ENCODE measurements around the gene PRLH.
A peak's percentile ranks its signal among the peaks of the same experiment; 100 is the strongest.

The PRLH gene

GRCh38 chr2:237566401-237567235 lies at the start of gene PRLH:
Gene PRLH (plus strand): TSS chr2:237566574. CDS start chr2:237566574, 0 bp downstream.
- DNase-seq (ENCODE audit: low spot score) (no peak), FAIRE-seq (no peak)

DNA sequence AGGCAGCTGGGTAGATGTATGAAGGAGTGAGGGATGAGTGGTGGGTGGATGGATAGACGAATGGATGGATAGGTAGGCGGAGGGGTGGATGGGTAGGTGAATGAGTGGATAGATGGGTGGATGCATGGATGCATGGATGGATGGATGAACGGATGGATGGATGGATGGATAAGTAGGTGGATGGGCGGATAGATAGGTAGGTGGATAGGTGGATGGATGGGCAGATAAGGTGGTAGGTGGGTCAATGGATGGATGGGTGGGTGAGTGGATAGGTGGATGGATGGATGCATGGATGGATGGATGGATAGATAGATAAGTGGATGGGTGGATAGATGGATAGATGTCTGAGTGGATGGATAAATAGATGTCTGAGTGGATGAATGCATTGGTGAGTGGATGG lies 49.2 kb upstream of the PRLH start:
- no peak for DNase-seq (ENCODE audit: low spot score)
- FAIRE-seq = peak; percentile 91

DNA sequence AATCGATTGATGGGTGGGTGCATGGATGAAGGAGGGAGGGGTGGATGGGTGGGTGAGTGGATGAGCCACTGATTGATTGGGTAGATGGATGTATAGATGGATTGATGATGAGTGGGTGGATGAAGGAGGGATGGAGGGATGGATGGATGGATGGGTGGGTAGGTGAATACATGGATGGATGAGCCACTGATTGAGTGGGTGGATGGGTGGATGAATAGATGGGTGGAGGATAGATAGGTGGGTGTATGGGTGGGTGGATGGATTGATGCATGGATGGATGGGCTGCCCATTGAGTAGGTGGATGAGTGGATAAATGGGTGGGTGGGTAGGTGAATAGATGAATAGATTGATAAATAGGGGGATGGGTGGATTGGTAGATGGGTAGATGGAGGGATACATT lies 48.4 kb upstream of the PRLH start:
- FAIRE-seq (peak; percentile 56), DNase-seq (ENCODE audit: low spot score) (no peak)

DNA sequence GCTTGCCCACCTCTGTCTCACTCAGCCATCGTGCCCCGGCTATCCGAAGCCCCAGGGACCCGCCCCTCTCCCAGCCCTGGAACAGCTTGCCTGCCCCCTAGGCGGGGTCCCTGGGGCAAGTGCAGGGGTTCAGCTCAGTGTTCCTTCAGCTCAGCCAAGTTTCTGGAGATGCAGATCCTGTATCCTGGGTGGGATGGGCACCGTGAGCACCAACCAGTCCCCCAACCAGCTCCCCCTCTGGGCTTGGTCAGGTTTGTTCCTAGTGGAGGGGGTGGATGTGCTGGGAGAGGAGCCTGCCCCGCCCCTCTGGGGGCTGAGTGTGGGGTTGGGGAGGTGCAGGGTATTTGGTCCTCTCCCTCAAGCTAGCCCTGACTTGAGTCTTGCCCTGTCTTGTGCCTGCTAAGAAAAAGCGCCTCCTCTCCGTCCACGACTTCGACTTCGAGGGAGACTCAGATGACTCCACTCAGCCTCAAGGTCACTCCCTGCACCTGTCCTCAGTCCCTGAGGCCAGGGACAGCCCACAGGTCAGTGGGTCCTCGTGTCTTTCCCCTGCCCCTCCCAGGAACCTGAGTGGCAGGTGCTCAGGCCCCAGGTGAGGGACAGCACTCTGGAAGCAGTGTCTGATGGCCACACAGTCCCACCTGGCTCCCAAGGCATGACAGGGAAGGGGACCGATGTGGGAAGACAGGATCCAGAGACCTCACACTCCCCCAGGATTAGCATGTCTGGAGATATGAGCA lies 46.7 kb upstream of the PRLH start:
- DNase-seq (ENCODE audit: low spot score) (no peak), FAIRE-seq (no peak)

DNA sequence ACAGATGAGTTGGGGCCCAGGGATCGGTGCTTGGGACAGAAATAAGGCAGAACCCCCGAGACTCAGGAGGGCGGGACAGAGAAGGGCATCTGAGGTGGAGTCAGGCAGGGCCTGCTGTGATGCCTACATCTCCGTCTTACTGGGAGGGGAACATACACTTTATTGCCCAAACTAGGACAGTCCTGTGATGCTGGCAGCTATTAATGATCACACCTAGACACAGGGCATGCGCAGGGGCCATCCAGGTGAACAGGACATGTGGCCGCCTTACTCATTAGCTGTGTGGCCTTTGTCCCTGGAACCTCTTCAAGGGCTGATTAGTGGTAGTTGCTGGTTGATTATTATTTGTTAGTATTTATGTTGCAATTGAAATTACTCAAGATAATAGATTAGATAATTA lies 46.1 kb upstream of the PRLH start:
- DNase-seq (ENCODE audit: low spot score) (no peak), FAIRE-seq (no peak)

DNA sequence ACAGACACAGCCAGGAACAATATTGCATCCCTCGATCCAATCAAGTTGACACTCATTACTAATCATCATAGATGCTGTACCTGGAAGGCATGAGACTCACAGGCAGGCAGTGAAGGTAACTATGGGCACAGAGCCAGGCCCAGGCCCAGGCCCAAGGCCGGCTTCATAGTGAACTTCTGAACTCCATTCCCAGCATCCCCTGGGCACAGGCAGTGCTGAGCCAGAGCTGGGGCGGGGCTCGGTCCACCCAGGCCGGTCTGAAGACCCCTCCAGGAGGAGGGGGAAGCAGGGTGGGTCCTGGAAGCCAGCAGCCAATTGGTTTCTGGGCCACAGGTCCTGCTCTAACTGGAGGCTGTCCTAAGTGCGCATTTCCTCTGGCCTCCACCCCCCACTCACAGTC lies 41.7 kb upstream of the PRLH start:
- FAIRE-seq = no peak
- DNase-seq (ENCODE audit: low spot score) = no peak

GRCh38 chr2:237525559-237526157 lies 40.7 kb upstream of the PRLH start:
- no peak for DNase-seq (ENCODE audit: low spot score)
- no peak for FAIRE-seq

- FAIRE-seq (no peak), DNase-seq (ENCODE audit: low spot score) (no peak)
Measured at GRCh38 chr2:237527233-237527632, 39.1 kb upstream of the PRLH start.

DNA sequence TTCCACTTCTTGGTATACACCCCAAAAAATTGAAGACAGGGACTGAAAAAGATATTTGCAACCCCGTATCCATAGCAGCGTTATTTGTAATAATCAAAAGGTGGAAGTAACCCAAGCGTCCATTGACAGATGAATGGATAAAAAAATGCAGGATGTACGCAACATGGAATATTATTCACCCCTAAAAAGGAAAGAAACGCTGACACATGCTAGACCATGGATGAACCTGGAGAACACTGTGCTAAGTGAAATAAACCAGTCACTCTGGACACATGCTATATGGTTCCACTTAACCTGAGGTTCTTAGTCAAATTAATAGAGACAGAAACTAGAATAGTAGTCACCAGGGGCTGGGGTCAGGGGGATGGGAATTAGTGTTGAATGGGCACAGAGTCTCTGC lies 38.6 kb upstream of the PRLH start:
- no peak for DNase-seq (ENCODE audit: low spot score)
- FAIRE-seq = no peak

- DNase-seq (ENCODE audit: low spot score) = no peak
- FAIRE-seq = no peak
Measured at GRCh38 chr2:237529452-237530402, 36.6 kb upstream of the PRLH start.

DNA sequence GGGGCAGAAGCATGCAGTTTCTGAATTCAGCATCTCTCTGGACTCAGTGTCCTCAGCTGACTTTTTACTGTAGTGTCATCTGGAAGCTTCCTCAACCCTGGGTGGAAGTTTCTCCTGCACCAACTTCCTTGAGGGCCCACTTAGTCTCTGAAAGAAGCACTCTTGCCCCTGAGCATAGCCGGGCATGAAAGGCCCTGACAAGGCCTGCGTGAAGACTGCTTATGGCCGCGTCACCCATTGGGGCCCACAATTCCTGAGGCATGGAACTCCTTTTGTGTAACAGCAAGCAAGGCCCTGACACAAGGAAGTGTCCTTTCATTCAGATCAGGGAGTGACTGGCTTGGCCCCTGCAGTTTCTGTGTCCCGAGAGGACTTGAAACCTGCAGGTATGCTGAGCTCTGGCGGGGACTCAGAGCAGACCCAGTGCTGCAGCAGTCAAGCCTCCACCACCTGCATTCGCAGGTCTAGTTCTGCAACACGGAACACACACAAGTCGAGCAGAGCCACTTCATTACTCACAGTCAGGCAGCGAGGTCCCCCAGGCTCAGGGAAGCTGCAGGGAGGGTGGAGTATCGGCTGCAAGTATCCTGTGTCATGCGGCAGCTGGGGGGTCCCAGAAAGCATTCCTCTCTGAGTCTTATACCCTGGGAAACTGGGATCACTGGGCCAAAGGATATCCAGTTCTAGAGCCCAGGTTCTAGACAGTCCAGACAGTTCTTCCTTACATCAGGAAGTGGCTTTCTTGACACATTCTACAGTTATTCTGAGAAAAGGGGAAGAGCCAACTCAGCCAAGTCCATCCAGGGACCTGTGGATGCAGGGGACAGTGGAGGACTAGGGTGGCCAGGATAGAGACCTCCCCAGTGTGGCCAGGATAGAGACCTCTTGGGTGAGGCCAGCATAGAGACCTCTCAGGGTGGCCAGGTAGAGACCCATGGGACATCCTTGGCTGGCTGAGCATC lies 35.6 kb upstream of the PRLH start:
- no peak for FAIRE-seq
- DNase-seq (ENCODE audit: low spot score) = no peak

GRCh38 chr2:237532160-237532559 lies 34.2 kb upstream of the PRLH start:
- no peak for FAIRE-seq

GRCh38 chr2:237533668-237534161 lies 32.7 kb upstream of the PRLH start:
- FAIRE-seq (no peak), DNase-seq (ENCODE audit: low spot score) (peak; percentile 26)

More at GRCh38 chr2:237532160-237532559, 34.2 kb upstream of the PRLH start:
- DNase-seq (ENCODE audit: low spot score) = no peak

DNA sequence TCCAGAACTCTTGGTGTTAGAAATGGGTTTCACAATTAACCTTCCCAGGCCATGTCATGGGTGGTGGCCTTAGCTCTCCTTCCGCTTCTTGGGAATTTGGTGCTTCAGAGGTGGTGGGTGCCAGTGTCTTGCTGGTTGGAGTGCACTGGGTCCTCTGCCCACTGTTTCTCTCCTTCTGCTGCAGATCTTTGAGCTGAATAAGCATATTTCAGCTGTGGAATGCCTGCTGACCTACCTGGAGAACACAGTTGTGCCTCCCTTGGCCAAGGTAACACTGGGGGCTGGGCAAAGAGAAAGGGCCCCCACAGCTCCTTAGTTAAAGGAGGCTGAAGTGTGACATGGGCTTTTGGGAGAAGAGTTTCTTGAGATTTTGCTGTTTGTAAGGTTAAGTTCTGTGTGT lies 32.0 kb upstream of the PRLH start:
- DNase-seq (ENCODE audit: low spot score) = no peak
- no peak for FAIRE-seq

- DNase-seq (ENCODE audit: low spot score) = no peak
- peak; percentile 83 for FAIRE-seq
Measured at GRCh38 chr2:237535385-237536082, 30.8 kb upstream of the PRLH start.

DNA sequence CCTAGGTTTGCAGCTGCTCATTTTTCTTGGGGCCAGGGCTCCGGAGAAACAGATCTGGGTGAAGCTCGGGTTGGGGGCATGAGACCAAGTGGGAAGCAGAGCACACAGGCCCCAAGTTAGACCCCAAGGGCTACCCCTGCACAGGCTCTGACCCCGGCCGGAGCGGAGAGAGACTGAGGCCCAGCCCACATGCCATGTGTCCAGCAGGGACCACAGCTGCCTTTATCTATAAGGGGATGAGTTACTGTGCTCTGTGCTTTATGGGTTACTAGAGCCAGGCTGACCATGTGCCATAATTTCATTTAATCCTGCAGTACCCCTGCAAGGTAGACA lies 30.3 kb upstream of the PRLH start:
- FAIRE-seq (no peak), DNase-seq (ENCODE audit: low spot score) (no peak)

DNA sequence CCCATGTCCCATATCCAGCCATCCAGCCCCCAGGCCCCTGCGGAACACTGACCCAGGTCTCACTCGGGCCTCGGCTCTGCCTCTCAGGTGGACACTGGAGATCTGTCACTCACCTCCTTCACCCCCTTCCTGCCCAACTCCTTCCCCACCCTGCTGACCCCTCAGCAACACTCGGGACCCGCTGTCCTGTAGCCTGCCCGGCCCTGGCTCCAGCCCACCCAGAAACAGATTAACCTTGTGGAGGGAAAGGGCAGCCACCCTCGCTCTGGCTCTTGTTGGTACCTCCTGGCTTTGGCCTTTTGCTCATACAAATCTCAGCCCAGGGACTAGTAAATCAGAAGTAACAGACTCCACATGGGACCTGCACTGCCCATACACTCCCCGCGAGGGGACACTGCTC lies 29.8 kb upstream of the PRLH start:
- DNase-seq (ENCODE audit: low spot score) (no peak), FAIRE-seq (no peak)

GRCh38 chr2:237538001-237538720 lies 28.2 kb upstream of the PRLH start:
- peak; percentile 52 for FAIRE-seq
- no peak for DNase-seq (ENCODE audit: low spot score)

DNA sequence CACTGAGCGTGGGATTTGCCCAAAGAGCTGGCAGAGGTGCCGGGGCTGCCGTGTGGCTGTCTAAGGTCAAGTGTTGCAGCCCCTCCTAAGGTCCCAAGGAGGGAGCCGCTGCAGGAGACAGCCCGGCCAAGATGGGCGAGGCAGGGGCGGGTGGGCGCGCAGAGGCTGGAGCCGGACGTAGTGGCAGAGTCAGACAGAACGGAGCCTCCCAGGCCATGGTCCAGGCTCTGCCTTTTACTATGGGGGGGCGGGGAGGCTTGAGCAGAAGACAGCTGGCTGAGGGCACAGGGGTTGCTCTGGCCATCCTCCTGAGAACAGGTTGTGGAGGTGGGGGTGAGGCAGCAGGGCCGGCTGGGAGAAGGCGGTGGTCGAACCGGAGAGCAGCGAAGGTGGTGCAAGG lies 27.5 kb upstream of the PRLH start:
- no peak for FAIRE-seq
- DNase-seq (ENCODE audit: low spot score) = no peak
